Measurements from ENCODE around the gene TTC12.

TTC12 gene

GRCh38 chr11:113314389-113315301 lies at the start of gene TTC12:
Gene TTC12, plus strand, starts transcription at chr11:113314583. Its CDS starts 1,675 bp downstream, at chr11:113316258.
- DNase-seq (ENCODE audit: low spot score): peak; percentile 89

DNA sequence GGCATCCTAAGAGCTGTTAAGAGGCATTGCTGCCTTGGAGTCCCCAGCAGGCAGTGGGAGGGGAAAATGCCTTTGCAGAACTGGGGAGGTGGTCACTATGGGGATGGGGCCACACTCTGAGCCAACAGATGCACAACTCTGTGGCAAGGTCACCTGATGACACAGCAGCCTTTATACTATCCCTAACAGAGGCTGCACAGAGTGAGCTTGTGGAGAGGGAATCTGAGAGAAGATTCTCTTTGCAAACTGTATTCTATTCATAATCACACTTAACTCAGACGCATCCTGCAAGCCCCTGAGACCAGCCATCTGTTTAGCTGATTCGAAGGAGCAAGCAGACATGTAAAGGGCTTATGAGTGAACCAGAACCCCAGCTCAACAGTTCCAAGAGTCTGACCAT lies 49.0 kb upstream of the TTC12 start:
- DNase-seq (ENCODE audit: low spot score): no peak

- DNase-seq (ENCODE audit: low spot score): no peak
Observed at GRCh38 chr11:113267493-113267892, 46.9 kb upstream of the TTC12 start.

- no peak for DNase-seq (ENCODE audit: low spot score)
Observed at GRCh38 chr11:113269096-113269495, 45.3 kb upstream of the TTC12 start.

GRCh38 chr11:113269636-113270035 lies 44.7 kb upstream of the TTC12 start:
- DNase-seq (ENCODE audit: low spot score): no peak

GRCh38 chr11:113270080-113270479 lies 44.3 kb upstream of the TTC12 start:
- no peak for DNase-seq (ENCODE audit: low spot score)

- no peak for DNase-seq (ENCODE audit: low spot score)
Observed at GRCh38 chr11:113271551-113272245, 42.7 kb upstream of the TTC12 start.

DNA sequence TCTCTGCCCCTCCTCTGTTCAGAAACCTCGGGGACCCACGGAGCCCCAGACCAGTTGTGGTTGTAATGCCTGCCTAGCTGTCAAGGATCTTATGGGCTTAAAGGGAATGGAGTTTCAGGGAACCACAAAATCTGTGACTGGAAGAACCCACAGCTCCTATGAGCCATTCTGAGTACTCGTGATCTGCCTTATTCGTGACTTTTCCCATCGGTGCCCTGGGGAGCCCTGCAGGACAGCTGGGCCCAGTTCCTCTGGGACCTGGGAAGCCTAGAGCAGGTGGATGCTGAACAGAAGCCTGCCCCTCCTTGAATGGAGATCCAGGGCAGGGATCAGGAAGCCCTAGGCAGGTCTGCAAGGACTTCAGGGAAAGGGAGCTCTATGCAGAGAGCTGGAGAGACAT lies 42.1 kb upstream of the TTC12 start:
- DNase-seq (ENCODE audit: low spot score): no peak

DNA sequence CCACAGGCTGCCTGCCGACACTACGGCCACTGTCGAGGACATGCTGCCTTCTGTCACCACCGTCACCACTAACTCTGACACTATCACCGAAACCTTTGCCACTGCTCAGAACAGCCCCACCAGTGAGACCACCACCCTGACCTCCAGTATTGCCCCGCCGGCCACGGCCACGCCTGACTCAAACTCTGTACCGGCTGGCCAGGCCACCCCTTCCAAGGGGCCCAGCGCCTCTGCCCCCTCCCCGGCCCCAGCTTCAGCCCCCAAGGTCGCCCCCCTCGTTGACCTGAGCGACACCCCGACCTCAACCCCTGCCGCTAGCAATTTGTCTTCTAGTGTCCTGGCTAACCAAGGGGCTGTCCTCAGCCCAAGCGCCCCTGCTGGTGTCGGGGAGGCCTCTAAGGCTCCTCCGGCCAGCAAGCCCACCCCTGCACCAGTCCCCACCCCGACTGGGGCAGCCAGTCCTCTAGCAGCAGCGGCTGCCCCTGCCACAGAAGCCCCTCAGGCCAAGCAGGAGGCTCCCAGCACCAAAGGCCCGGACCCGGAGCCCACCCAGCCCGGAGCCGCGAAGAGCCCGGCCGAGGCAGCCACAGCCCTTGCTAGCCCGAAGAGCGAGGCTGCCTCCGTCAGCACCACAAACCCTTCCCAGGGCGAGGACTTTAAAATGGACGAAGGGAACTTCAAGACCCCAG lies 41.3 kb upstream of the TTC12 start:
- DNase-seq (ENCODE audit: low spot score): no peak

- no peak for DNase-seq (ENCODE audit: low spot score)
Observed at GRCh38 chr11:113273720-113274119, 40.7 kb upstream of the TTC12 start.

- DNase-seq (ENCODE audit: low spot score): no peak
Observed at GRCh38 chr11:113274713-113275582, 39.4 kb upstream of the TTC12 start.

- no peak for DNase-seq (ENCODE audit: low spot score)
Observed at GRCh38 chr11:113275602-113276001, 38.8 kb upstream of the TTC12 start.

DNA sequence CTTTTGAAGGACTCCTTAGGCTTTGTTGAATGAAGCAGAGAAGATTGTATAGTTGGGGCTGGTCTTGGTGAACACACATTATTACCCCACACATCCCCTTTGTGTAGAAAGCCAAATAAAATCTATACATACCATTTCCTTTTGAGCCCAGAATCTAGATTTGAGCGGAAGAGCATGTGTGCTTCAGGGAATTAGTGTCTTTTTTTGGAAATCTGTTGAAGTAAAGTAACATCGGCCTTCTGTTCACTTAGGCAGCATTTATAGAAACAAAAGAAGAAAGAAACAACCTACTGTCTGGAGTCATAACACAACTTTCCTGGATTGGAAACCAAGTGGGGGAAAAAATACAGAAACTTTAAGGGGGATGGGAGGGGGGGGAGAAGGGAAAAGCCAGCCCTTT lies 37.9 kb upstream of the TTC12 start:
- no peak for DNase-seq (ENCODE audit: low spot score)

DNA sequence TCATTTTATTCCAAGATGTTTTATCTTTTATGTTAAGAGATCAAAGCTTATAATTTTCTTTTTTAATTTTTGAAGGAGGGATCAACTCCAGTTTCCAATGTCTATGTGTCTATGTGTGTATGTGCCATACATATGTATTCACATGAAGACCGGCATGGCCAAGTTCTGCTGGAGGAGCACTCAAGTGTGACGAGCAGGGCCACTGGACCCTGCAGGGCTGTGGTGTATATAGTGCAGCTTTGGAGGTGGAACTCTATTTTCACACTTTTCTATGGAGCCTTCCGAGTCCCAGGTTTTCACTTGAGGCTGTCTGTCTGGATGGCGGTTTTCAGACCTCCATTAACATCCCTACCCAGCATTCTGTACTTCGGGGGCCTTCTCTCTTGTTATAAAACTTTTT lies 36.5 kb upstream of the TTC12 start:
- no peak for DNase-seq (ENCODE audit: low spot score)

GRCh38 chr11:113278481-113278880 lies 35.9 kb upstream of the TTC12 start:
- DNase-seq (ENCODE audit: low spot score): no peak

DNA sequence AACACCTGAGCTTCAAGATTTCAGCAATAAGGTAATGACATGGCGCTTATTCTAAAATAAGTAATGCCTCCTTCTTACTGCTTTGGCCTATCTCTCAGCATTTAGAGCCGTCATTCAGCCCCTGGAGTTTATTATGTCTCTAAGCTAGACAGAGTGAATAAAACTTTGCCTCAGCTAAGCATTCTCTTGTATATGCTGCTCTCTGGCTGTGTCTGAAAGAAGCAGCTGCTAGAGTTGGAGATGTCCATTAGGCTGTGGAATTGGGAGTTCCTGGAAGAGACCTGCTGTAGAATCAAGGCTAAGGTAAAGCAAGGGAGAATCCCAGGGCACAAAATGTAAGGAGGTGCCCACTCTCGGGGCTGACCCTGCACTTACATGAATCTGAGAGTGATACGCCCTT lies 35.5 kb upstream of the TTC12 start:
- DNase-seq (ENCODE audit: low spot score): no peak

- DNase-seq (ENCODE audit: low spot score): no peak
Observed at GRCh38 chr11:113279591-113279990, 34.8 kb upstream of the TTC12 start.

GRCh38 chr11:113281052-113281725 lies 33.2 kb upstream of the TTC12 start:
- DNase-seq (ENCODE audit: low spot score): no peak

DNA sequence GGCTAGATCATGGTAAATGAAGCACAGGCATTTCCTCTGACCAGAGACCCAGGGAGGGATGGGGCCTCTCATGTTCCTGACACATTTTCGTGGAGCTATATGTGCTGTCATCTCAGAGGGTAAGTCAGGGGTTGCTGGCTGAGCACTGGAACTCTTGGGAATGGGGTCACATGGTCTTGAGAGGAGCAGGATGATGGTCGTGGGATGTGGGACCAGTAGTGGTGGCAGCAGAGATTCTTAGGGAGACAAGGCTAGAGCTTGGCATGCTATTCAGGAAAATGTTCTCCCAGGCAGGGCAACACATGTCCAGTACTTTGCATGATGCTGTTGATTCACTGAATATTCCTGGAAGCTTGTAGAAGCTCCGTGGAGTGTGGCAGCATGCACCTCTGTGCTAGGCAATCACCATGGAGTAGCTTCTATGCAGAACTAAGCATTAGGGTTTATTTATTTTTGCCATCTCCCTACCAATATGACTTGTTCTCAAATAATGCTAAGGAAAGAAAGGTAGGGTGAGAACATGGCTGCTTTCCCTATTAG lies 31.4 kb upstream of the TTC12 start:
- DNase-seq (ENCODE audit: low spot score): no peak

DNA sequence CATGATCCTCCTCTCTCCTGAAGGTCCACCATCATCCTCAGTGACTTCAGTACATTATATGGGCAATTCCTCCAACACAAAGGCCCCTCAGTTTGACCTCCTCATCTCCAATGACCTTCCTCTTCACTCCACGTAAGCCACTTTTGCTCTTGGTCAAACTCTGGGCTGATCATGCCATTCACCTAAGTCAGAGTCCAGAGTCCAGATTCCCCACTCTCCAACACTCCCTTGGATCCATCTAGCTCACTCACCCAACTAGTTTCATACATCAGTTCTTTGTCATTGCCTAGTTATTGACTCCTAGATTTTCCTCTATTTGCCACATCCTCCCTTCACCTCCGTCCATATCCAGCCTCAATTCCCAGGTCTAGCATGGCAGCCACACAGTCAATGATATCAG lies 30.5 kb upstream of the TTC12 start:
- no peak for DNase-seq (ENCODE audit: low spot score)

DNA sequence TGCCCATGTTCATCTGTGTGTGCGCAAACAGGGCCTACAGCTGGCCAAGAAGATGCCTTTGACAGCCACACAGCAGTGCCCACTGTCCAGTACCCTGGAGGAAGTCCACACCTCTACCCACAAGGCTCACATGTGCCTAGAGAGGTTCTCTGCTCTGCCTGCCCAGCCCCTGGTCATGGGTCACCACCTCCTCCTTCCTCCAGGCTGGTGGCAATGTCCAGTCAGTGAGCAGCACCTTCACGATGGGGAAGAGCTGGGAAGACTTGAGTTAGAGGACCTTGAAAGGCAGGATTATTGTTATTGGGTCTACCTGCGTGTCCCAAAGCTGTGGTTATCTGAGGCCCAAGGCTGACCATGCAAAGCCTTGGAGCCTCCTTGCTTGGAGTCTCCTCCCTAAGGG lies 28.4 kb upstream of the TTC12 start:
- DNase-seq (ENCODE audit: low spot score): no peak
